ENCODE measurements around the gene AKT1S1. TPM values are rescaled to one million over a fixed set of nuclear protein-coding genes. Genes with fewer than 3 reads are reported as not detected.

The AKT1S1 gene
- total RNA-seq = 10 to 100 TPM; 19.8 to 20.9 TPM

DNA sequence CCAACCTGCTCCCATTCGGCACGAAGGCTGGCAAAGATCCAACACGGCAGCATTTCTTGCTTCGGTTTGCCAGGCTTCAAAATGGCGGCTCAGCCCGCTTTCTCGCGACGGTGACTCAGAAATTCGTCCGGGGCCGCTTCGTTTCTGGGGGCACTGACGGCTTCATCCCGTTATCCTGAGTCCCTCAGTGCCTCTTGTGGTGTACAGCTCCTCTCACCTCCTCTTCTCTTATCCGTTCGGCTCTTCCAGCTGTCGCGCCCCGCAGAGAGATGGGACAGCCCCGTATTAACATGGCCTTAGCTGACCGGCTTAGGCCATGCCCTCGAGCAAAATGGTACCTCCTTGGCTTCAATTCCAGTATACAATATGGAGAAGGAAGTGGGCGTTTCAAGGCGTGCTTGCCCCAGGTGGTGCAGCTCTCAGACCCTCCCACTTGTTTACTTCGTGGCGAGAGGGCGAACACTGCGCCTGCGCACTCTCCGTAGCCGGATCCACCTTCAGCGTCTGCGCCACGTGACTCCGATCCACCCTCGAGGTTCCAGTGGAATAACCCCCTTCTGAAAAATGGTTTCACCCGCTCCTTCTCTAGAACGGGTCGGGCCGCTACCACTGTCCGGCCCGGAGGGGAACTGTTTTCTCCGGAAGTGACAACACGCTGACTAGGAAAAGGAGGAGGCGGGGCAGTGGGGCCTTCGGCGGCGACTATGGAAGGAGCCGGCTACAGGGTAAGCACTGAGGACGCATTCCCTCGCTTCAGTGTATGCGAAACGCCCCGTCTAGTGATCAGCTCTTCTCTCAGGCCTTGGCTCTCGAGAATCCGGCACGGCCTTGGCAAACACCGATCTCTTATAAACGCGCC, at the start of gene AKT1S1, which contains the start of gene TBC1D17:
TSS of gene AKT1S1 (minus strand) at position 336 of the 859 bp plus-strand sequence. CDS start 4,060 bp downstream, outside the sequence.
TSS of gene TBC1D17 (plus strand) at position 683 of the 859 bp plus-strand sequence. CDS start at position 705, 22 bp downstream.

DNA sequence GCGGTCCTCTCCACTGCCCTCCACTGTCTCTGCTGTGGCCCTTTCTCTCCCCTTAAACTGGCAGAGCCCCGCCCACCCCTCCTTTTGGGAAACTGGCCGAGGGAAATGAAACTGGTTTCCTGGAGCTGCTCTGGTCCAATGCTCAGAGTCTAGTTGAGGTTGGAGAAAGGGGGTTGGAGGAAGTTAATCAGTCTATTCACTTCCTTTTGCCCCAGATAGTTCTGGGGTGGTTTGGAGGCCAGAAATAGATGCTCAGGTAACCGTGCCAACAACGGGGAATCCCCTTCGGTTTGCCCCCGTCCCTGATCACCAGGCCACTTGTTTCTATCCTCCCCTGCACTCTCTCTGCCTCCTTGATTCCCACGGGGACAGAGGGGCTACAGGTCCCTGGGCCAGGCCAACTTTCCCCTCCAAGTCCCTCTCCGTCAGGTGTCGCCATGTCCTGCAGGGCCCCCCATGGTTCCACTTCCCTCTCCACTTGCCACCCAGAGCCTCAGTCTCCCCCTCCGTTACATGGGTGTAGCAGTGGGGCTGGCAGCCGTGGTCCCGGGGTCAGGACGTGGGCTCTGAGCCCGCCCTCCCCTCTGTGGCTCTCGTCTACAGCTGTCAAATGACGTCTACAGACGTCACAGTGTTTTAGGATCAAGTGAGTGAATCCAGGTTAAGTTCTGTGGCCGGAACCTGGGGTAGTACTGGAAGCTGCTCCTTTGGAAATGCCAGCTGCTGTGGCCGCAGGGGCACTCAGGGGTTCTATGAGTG, 19.9 kb upstream of the AKT1S1 start, which contains the start of gene IL4I1:
TSS of gene IL4I1 (minus strand) at position 25 of the 759 bp plus-strand sequence. CDS start 727 bp downstream, outside the sequence.

GRCh38 chr19:49866933-49867782, 10.0 kb downstream of the AKT1S1 start, which contains the start of gene PNKP:
PNKP (minus strand) TSS chr19:49867576; CDS start chr19:49867204, 372 bp downstream.

GRCh38 chr19:49850487-49851342, 26.4 kb downstream of the AKT1S1 start, which contains the start of gene PTOV1:
PTOV1 (plus strand) TSS chr19:49851159.

Small RNAs within 50 kb of the gene (microRNA-seq; reads per million reads assigned to microRNA genes)
- gene MIR4749 (ENCODE audit: borderline microRNAs expressed, borderline replicate concordance) = 1.3 reads per million
- gene MIR4750 (ENCODE audit: borderline microRNAs expressed, borderline replicate concordance) = not detected
- not detected for gene MIR6800 (ENCODE audit: borderline microRNAs expressed, borderline replicate concordance)

Other genes with a start within 250 kb of the AKT1S1 start
- 10 to 100 TPM; 13.7 to 13.8 TPM for gene RRAS, start 237.2 kb downstream of the AKT1S1 start, total RNA-seq
- 10 to 100 TPM; 53.6 to 55.0 TPM for gene SCAF1, start 235.1 kb downstream of the AKT1S1 start, total RNA-seq
- gene IRF3, start 211.5 kb downstream of the AKT1S1 start, total RNA-seq = 100 to 1,000 TPM; 148 to 156 TPM
- 10 to 100 TPM; 47.4 to 50.9 TPM for gene BCL2L12, start 211.4 kb downstream of the AKT1S1 start, total RNA-seq
- 100 to 1,000 TPM; 115 to 116 TPM for gene PRMT1, start 200.1 kb downstream of the AKT1S1 start, total RNA-seq
- gene ADM5, start 187.8 kb downstream of the AKT1S1 start, total RNA-seq = 1 to 10 TPM; 4.8 to 5.3 TPM
- gene CPT1C, start 186.2 kb downstream of the AKT1S1 start, total RNA-seq = 1 to 10 TPM; 1.3 to 1.6 TPM
- gene TSKS, start 114.0 kb downstream of the AKT1S1 start, total RNA-seq = 1 to 10 TPM; 1.2 to 1.7 TPM
- 10 to 100 TPM; 65.0 to 66.1 TPM for gene AP2A1, start 110.4 kb downstream of the AKT1S1 start, total RNA-seq
- gene FUZ, start 64.1 kb downstream of the AKT1S1 start, total RNA-seq = 10 to 100 TPM; 15.4 to 16.7 TPM
- 10 to 100 TPM; 49.9 to 51.3 TPM for gene MED25, start 59.1 kb downstream of the AKT1S1 start, total RNA-seq
- 10 to 100 TPM; 78.1 to 84.8 TPM for gene PTOV1, start 26.2 kb downstream of the AKT1S1 start, total RNA-seq
- 100 to 1,000 TPM; 125 to 139 TPM for gene PNKP, start 9.8 kb downstream of the AKT1S1 start, total RNA-seq
- gene TBC1D17, start 347 bp upstream of the AKT1S1 start, total RNA-seq = 10 to 100 TPM; 44.5 to 49.3 TPM
- gene IL4I1, start 19.5 kb upstream of the AKT1S1 start, total RNA-seq = 1 to 10 TPM; 2.4 to 3.7 TPM
- 10 to 100 TPM; 10.2 to 13.6 TPM for gene ATF5, start 51.9 kb upstream of the AKT1S1 start, total RNA-seq
- gene NUP62, start 52.1 kb upstream of the AKT1S1 start, total RNA-seq = 10 to 100 TPM; 88.2 to 99.8 TPM
- gene SIGLEC11, start 83.8 kb upstream of the AKT1S1 start, total RNA-seq = not detected
- 10 to 100 TPM; 72.0 to 72.6 TPM for gene VRK3, start 148.0 kb upstream of the AKT1S1 start, total RNA-seq
- 10 to 100 TPM in 1 of 2 experiments, 1 to 10 TPM in 1; 8.4 to 10.4 TPM for gene ZNF473, start 148.7 kb upstream of the AKT1S1 start, total RNA-seq

Measured in activated naive CD4-positive, alpha-beta T cell treated with anti-CD3 and anti-CD28 coated beads, Interleukin-2, amount 10 ng/mL, durations not matched to agents 5 hours and 36 hours (primary cell).